Measurements from ENCODE around the gene SMAGP.

SMAGP gene

DNA sequence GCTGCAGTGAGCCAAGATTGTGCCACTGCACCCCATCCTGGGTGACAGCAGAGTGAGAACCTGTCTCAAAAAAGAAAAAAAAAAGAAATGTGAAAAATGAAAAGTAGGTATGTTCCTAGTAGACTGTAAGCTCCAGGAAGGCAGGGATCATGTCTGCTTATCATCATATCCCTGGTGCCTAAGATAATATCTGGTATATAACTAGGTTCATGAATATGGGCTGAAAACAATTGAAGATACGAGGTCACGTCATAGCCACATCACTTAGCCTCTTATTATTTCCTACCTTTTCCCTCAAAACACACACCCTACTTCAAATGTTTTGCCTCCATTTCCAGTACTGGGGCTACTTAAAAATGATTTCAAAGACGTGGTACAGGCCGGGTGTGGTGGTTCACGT, 55.3 kb downstream of the SMAGP start:
- TF ChIP-seq, protein P1, sequence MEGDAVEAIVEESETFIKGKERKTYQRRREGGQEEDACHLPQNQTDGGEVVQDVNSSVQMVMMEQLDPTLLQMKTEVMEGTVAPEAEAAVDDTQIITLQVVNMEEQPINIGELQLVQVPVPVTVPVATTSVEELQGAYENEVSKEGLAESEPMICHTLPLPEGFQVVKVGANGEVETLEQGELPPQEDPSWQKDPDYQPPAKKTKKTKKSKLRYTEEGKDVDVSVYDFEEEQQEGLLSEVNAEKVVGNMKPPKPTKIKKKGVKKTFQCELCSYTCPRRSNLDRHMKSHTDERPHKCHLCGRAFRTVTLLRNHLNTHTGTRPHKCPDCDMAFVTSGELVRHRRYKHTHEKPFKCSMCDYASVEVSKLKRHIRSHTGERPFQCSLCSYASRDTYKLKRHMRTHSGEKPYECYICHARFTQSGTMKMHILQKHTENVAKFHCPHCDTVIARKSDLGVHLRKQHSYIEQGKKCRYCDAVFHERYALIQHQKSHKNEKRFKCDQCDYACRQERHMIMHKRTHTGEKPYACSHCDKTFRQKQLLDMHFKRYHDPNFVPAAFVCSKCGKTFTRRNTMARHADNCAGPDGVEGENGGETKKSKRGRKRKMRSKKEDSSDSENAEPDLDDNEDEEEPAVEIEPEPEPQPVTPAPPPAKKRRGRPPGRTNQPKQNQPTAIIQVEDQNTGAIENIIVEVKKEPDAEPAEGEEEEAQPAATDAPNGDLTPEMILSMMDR (IDR thresholded peaks at IDR 0.05; ENCODE audit: low read depth, low read length, missing control alignments), result no peak
- DNase-seq (ENCODE audit: low read depth), result no peak
- no peak overlapping the region for H3K4me3 ChIP-seq (ENCODE audit: low read depth, low read length)

DNA sequence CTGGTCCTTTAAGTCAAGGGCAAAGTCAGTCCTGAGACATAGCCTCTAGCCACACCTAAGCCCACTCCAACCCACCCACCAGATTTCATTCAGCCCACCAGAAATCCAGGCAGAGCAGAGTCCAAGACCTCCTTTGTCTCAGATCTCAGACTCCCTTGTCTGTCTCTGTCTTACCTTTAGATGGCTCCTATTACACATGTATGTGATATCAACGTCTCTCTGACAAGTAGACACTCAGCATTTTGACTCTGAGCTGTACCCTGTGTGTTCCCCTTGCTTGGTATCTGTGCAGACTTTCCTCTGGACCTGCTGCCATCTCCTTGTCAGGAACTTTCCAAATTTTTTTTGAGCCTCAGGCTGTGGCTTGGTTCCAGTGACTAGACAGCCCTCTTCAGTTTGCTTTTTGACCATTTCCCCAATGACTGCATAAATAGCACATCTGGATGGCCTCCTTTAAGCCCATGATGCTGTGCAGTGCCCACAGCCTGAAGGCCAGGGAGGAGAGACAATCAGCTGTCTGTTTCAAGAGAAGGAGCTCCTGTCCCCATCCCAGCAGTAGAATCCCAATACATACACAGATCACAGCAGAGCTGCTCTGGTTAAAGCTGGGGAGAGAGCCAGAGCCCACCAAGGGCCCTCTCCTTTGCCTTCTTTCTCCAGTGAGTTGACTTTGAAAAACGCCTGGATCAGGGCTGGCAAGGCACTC, 59.4 kb downstream of the SMAGP start:
- TF ChIP-seq, protein P1 (IDR thresholded peaks at IDR 0.05; ENCODE audit: low read depth, low read length, missing control alignments), result no peak
- no peak for DNase-seq (ENCODE audit: low read depth)
- H3K4me3 ChIP-seq (ENCODE audit: low read depth, low read length), result no peak overlapping the region

DNA sequence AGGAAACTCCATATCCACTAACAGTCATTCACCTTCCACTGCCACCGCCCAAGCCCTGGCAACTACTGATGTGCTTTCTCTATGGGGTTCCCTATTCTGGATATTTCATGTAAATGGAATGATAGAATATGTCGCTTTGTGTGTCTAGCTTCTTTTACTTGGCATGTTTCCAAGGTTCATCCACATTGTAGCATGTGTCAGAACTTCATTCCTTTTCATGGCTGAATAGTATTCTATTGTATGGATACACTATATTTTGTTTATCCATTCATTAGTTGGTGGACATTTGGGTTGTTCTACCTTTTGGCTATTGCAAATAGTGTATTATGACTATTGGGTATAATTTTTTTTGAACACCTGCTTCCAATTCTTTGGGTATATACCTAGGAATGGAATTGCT, 61.0 kb downstream of the SMAGP start:
- TF ChIP-seq, protein P1 (IDR thresholded peaks at IDR 0.05; ENCODE audit: low read depth, low read length, missing control alignments), result no peak
- no peak for DNase-seq (ENCODE audit: low read depth)
- H3K4me3 ChIP-seq (ENCODE audit: low read depth, low read length), result no peak overlapping the region

DNA sequence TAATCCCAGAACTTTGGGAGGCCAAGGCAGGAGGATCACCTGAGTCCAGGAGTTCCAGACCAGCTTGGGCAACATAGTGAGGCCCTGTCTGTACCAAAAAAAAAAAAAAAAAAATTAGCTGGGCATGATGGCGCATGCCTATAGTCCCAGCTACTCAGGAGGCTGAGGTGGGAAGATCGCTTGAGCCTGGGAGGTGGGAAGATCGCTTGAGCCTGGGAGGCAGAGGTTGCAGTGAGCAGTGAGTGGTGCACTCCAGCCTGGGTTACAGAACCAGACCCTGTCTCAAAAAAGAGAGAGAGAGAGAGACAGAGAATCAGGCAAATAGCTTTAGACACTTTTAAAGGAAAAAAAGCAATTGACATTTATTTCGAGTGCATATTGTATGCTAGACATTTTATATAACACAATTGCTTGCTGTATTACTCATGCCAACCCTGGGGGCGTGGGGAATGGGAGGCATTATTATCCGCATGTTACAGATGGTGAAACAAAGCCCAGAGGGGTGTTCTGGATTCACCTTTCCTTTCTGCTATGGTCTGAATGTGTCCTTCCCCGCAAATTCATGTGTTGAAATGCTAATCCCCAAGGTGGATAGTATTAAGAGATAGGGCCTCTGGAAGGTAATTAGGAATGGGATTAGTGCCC, 62.1 kb downstream of the SMAGP start:
- TF ChIP-seq, protein P1 (IDR thresholded peaks at IDR 0.05; ENCODE audit: low read depth, low read length, missing control alignments), result no peak
- no peak for DNase-seq (ENCODE audit: low read depth)
- H3K4me3 ChIP-seq (ENCODE audit: low read depth, low read length), result no peak overlapping the region

DNA sequence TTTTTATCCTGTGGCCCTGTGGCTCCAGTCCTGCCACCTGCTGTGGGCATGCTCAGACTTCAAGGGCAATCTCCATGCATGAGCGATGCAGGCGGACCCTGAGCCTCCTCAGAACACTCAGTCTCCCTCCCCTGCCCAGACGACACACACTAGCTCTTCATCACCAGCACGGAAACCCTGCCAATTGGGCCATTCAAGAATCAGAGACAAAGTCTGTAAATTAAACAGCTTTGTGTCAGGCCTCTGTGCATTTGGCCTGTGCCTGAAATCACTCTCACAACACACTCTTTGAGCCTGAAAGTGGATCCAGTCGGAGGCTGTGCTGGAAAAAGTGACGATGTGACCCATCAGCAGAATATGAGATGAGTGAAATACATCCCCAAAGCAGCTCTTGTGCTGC, 64.9 kb downstream of the SMAGP start:
- H3K4me3 ChIP-seq (ENCODE audit: low read depth, low read length), result no peak overlapping the region
- TF ChIP-seq, protein P1 (IDR thresholded peaks at IDR 0.05; ENCODE audit: low read depth, low read length, missing control alignments), result no peak
- no peak for DNase-seq (ENCODE audit: low read depth)

DNA sequence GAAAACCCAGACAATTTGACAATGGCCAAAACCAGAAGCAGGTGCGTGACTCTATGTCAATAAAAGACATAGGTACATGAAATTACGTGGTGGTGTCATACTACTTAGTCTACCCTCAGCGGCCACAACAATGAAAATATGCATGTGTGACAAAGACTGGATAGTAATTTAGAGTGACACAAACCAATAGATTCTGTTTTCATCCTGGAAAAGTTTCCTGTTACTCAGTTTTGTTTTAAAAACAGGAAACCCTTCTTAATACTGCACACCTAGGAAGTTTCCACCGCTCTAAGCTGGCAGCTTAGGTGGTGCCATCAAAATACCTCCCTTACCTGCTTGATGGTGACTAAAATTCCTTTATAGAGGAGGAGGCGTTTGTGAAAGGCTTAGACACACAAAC, 67.5 kb downstream of the SMAGP start:
- TF ChIP-seq, protein P1 (IDR thresholded peaks at IDR 0.05; ENCODE audit: low read depth, low read length, missing control alignments), result no peak
- DNase-seq (ENCODE audit: low read depth), result no peak

DNA sequence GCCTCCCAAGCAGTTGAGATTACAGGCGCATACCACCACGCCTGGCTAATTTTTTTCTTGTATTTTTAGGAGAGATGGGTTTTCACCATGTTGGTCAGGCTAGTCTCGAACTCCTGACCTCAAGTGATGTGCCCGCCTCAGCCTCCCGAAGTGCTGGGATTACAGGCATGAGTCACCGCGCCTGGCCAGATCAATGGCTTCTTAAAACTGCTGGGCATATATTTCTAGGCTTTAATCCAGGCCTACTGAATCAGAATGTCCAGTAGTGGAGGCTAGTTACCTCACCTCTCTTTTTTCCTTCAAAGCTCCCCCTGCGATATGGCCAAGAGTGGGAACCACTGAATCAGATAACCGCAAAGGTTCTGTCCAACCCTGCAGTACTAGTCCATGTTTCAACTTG, 69.4 kb downstream of the SMAGP start:
- DNase-seq (ENCODE audit: low read depth), result no peak
- TF ChIP-seq, protein P1 (IDR thresholded peaks at IDR 0.05; ENCODE audit: low read depth, low read length, missing control alignments), result no peak
- H3K4me3 ChIP-seq (ENCODE audit: low read depth, low read length), result no peak overlapping the region

More for the DNA sequence above, 67.5 kb downstream of the SMAGP start:
- H3K4me3 ChIP-seq (ENCODE audit: low read depth, low read length), result no peak overlapping the region

Measured in GM12864 (cell line).